Body of pancreas (tissue), 4 donors: ENCODE results near the gene IGFBP6.

Experiments used
- CTCF ChIP-seq, 7 experiments: fragments of 450-650 bp in 4 of 7; fragments of 200-600 bp in 3 of 7; sonication (generic) in 3 of 7; IDR thresholded peaks; one replicate each; pipeline ENCODE4 v1.5.1; 2016 to 2019; ENCODE audit warnings: antibody characterized with exemption in 7 of 7
- POLR2A ChIP-seq, 3 donors: fragments of 450-650 bp; IDR thresholded peaks; one replicate each; pipeline ENCODE4 v1.6.1; 2016; ENCODE audit warnings: antibody characterized with exemption in 3 of 3, mild to moderate bottlenecking in 2 of 3

DNA sequence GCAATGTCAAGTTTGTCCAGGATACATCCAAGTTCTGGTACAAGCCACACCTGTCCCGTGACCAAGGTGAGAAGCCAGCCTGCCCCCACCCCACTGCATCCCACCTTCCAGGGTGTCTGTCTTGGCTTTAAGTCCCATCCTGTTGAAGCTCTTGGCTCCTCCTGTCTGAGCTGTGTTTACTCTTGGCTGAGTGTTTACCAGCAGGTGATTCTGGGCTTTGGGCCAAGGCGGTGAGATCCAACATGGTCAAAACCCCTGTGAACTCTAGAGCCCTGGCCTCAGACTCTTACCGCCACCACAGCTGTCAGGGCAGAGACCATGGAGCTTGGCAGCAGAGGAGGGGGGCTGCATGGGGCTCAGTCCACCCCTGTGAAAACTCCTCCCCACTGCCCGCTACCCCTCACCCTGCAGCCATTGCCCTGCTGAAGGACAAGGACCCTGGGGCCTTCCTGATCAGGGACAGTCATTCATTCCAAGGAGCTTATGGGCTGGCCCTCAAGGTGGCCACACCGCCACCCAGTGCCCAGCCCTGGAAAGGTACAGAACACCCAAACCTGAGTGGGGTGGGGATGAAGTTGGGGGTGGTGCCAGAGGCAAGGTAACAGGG, 36.0 kb upstream of the IGFBP6 start:
- TF ChIP-seq CTCF (IDR thresholded peaks at IDR 0.05) (peak; percentile 20 to 65 (median 49)), POLR2A (IDR thresholded peaks at IDR 0.05) (peak in 1 of 3 donors; percentile 4)
